HEK293 (cell line): ENCODE results near the gene ANTKMT.

ENCODE experiments used
- CTCF ChIA-PET: fragments of 350-600 bp; formaldehyde crosslinking; extraction: SDS; loops from one replicate; lab custom pipeline; 2021; ENCODE audit warnings: antibody characterized with exemption; lab: Yijun Ruan, JAX
- POLR2A ChIA-PET: fragments of 300-600 bp; formaldehyde crosslinking; extraction: SDS; loops from one replicate; lab custom pipeline; 2020; ENCODE audit warnings: antibody characterized with exemption, inconsistent platforms; lab: Yijun Ruan, JAX
- H3K27ac ChIP-seq: fragments of 200-500 bp; sonication (Bioruptor generic); 2 replicates; pipeline ENCODE4 v1.5.1; 2014; ENCODE audit warnings: low read depth, low read length, control low read depth, inconsistent platforms; ENCODE audit errors: extremely low read depth
- H3K36me3 ChIP-seq, 2 experiments: fragments of 200-500 bp in 1 of 2; sonication (Bioruptor generic) in 1 of 2; 1 replicate in 1 of 2; 2 replicates in 1 of 2; pipeline ENCODE4 v1.5.1; 2014 to 2017; ENCODE audit warnings: inconsistent platforms in 2 of 2, low read length in 2 of 2; ENCODE audit not compliant: control insufficient read depth in 2 of 2, insufficient read depth in 1 of 2
- H3K4me1 ChIP-seq: fragments of 200-500 bp; sonication (Bioruptor generic); 2 replicates; pipeline ENCODE4 v1.5.1; 2014; ENCODE audit warnings: mild to moderate bottlenecking, low read length, inconsistent platforms; ENCODE audit not compliant: control insufficient read depth, insufficient read depth
- H3K4me3 ChIP-seq: 2 replicates; pipeline ENCODE4 v1.5.1; 2011; ENCODE audit warnings: low read depth, mild to moderate bottlenecking, control low read depth, low read length, moderate library complexity
- H3K9me3 ChIP-seq: fragments of 200-500 bp; sonication (Bioruptor generic); 2 replicates; pipeline ENCODE4 v1.5.1; 2014; ENCODE audit warnings: low read depth, low read length, inconsistent platforms; ENCODE audit not compliant: control insufficient read depth, insufficient read depth
- ELK4 ChIP-seq: IDR thresholded peaks from 2 replicates; pipeline ENCODE4 v1.6.1; 2011; ENCODE audit warnings: mild to moderate bottlenecking, low read depth, low read length, borderline replicate concordance
- FEZF1 ChIP-seq: fragments of 450-650 bp; formaldehyde crosslinking; IDR thresholded peaks from 2 replicates; pipeline ENCODE4 v1.5.1; 2016; ENCODE audit warnings: missing biosample characterization, missing genetic modification characterization
- HIC1 ChIP-seq: fragments of 450-650 bp; formaldehyde crosslinking; IDR thresholded peaks from 2 replicates; pipeline ENCODE4 v1.5.1; 2016; ENCODE audit warnings: missing biosample characterization, missing genetic modification characterization
- HOXD13 ChIP-seq: sonication (generic); formaldehyde crosslinking; IDR thresholded peaks from 2 replicates; pipeline ENCODE4 v1.8.0; 2022; ENCODE audit warnings: missing genetic modification reagents, borderline replicate concordance
- KLF7 ChIP-seq: fragments of 450-650 bp; formaldehyde crosslinking; IDR thresholded peaks from 2 replicates; pipeline ENCODE4 v1.5.1; 2016; ENCODE audit warnings: missing biosample characterization, missing genetic modification characterization, borderline replicate concordance
- PRDM1 ChIP-seq: fragments of 450-650 bp; formaldehyde crosslinking; IDR thresholded peaks from 2 replicates; pipeline ENCODE4; 2016; ENCODE audit warnings: missing biosample characterization, missing genetic modification characterization
- SCRT1 ChIP-seq: fragments of 450-650 bp; formaldehyde crosslinking; IDR thresholded peaks from 2 replicates; pipeline ENCODE4 v1.5.1; 2016; ENCODE audit warnings: missing biosample characterization, missing genetic modification characterization, borderline replicate concordance
- SCRT2 ChIP-seq: fragments of 450-650 bp; formaldehyde crosslinking; IDR thresholded peaks from 2 replicates; pipeline ENCODE4 v1.5.1; 2016; ENCODE audit warnings: missing biosample characterization, missing genetic modification characterization
- WT1 ChIP-seq: fragments of 450-650 bp; formaldehyde crosslinking; IDR thresholded peaks from 2 replicates; pipeline ENCODE4 v1.5.1; 2016; ENCODE audit warnings: missing biosample characterization, missing genetic modification characterization
- YY1 ChIP-seq: fragments of 450-650 bp; formaldehyde crosslinking; IDR thresholded peaks from 2 replicates; pipeline ENCODE4 v1.5.1; 2018; ENCODE audit warnings: missing biosample characterization, missing genetic modification characterization
- ZBTB44 ChIP-seq: fragments of 450-650 bp; IDR thresholded peaks from 2 replicates; pipeline ENCODE4 v1.5.1; 2018; ENCODE audit warnings: missing biosample characterization, mild to moderate bottlenecking, missing genetic modification characterization
- ZBTB8A ChIP-seq: fragments of 450-650 bp; formaldehyde crosslinking; IDR thresholded peaks from 2 replicates; pipeline ENCODE4 v1.5.1; 2016; ENCODE audit warnings: missing biosample characterization, missing genetic modification characterization
- ZFP69B ChIP-seq: fragments of 450-650 bp; formaldehyde crosslinking; IDR thresholded peaks from 2 replicates; pipeline ENCODE4 v1.5.1; 2016; ENCODE audit warnings: missing biosample characterization, missing genetic modification characterization
- ZIC2 ChIP-seq: fragments of 450-650 bp; formaldehyde crosslinking; IDR thresholded peaks from 2 replicates; pipeline ENCODE4 v1.5.1; 2016; ENCODE audit warnings: missing biosample characterization, missing genetic modification characterization
- ZNF10 ChIP-seq: fragments of 450-650 bp; formaldehyde crosslinking; IDR thresholded peaks from 2 replicates; pipeline ENCODE4 v1.5.1; 2017; ENCODE audit warnings: missing biosample characterization, missing genetic modification characterization
- ZNF138 ChIP-seq: fragments of 450-650 bp; formaldehyde crosslinking; IDR thresholded peaks from 2 replicates; pipeline ENCODE4 v1.5.1; 2016; ENCODE audit warnings: missing biosample characterization, missing genetic modification characterization, borderline replicate concordance
- ZNF174 ChIP-seq: fragments of 450-650 bp; formaldehyde crosslinking; IDR thresholded peaks from 2 replicates; pipeline ENCODE4 v1.5.0; 2017; ENCODE audit warnings: missing biosample characterization, mild to moderate bottlenecking, missing genetic modification characterization
- ZNF292 ChIP-seq: fragments of 450-650 bp; formaldehyde crosslinking; IDR thresholded peaks from 2 replicates; pipeline ENCODE4 v1.5.1; 2016; ENCODE audit warnings: low read depth, missing biosample characterization, missing genetic modification characterization, borderline replicate concordance
- ZNF366 ChIP-seq: fragments of 450-650 bp; formaldehyde crosslinking; conservative IDR thresholded peaks from 2 replicates; pipeline ENCODE4 v1.5.1; 2016; ENCODE audit warnings: missing biosample characterization, missing genetic modification characterization
- ZNF37A ChIP-seq: fragments of 450-650 bp; IDR thresholded peaks from 2 replicates; pipeline ENCODE4 v1.5.1; 2018; ENCODE audit warnings: missing biosample characterization, missing genetic modification characterization
- ZNF548 ChIP-seq: fragments of 450-650 bp; formaldehyde crosslinking; IDR thresholded peaks from 2 replicates; pipeline ENCODE4 v1.5.1; 2016; ENCODE audit warnings: missing biosample characterization, missing genetic modification characterization
- ZNF555 ChIP-seq: fragments of 450-650 bp; formaldehyde crosslinking; conservative IDR thresholded peaks from 2 replicates; pipeline ENCODE4 v1.5.1; 2017; ENCODE audit warnings: missing biosample characterization, mild to moderate bottlenecking, missing genetic modification characterization, inconsistent platforms
- ZNF560 ChIP-seq: fragments of 450-650 bp; formaldehyde crosslinking; IDR thresholded peaks from 2 replicates; pipeline ENCODE4 v1.5.1; 2017; ENCODE audit warnings: missing biosample characterization, missing genetic modification characterization, borderline replicate concordance
- ZNF600 ChIP-seq: fragments of 450-650 bp; formaldehyde crosslinking; IDR thresholded peaks from 2 replicates; pipeline ENCODE4 v1.5.1; 2016; ENCODE audit warnings: missing biosample characterization, missing genetic modification characterization
- ZNF624 ChIP-seq: fragments of 450-650 bp; formaldehyde crosslinking; IDR thresholded peaks from 2 replicates; pipeline ENCODE4 v1.5.1; 2017; ENCODE audit warnings: missing biosample characterization, missing genetic modification characterization
- ZNF692 ChIP-seq: fragments of 450-650 bp; formaldehyde crosslinking; IDR thresholded peaks from 2 replicates; pipeline ENCODE4 v1.5.1; 2016; ENCODE audit warnings: missing biosample characterization, missing genetic modification characterization
- ZNF768 ChIP-seq: fragments of 450-650 bp; formaldehyde crosslinking; IDR thresholded peaks from 2 replicates; pipeline ENCODE4 v1.5.1; 2018; ENCODE audit warnings: missing biosample characterization, mild to moderate bottlenecking, missing genetic modification characterization
- ZNF785 ChIP-seq: fragments of 450-650 bp; formaldehyde crosslinking; IDR thresholded peaks from 2 replicates; pipeline ENCODE4 v1.5.1; 2016; ENCODE audit warnings: missing biosample characterization, missing genetic modification characterization
- ZNF843 ChIP-seq: fragments of 450-650 bp; formaldehyde crosslinking; IDR thresholded peaks from 2 replicates; pipeline ENCODE4 v1.5.1; 2016; ENCODE audit warnings: missing biosample characterization, missing genetic modification characterization
- ZSCAN23 ChIP-seq: fragments of 450-650 bp; formaldehyde crosslinking; IDR thresholded peaks from 2 replicates; pipeline ENCODE4 v1.5.1; 2016; ENCODE audit warnings: missing biosample characterization, missing genetic modification characterization
- TF ChIP-seq, protein P1 (sequence below): fragments of 450-650 bp; formaldehyde crosslinking; IDR thresholded peaks from 2 replicates; pipeline ENCODE4 v1.5.1; 2016; ENCODE audit warnings: missing biosample characterization, missing genetic modification characterization

The ANTKMT gene

DNA sequence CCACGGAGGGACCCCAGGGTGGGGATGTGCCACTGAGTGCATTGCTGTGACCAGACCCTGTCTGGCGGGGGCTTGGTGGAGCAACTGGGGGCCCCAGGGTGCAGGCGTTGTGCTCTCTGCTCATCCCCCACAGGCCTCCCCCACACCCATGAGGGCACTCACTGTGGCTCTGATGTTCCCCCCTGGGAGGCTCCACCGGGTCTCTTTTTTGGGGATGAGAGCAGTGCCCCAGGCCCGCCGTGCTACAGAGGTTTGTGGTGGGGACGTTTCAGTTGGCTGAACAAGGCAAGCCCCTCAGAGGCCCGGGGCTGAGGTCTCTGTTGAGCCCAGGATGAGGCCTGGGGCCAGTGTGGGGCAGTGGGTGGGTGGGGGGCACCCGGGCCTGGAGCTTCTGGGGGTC lies 2.7 kb downstream of the ANTKMT start:
- ChIA-PET CTCF (interaction anchor here (0.6 to 4.8 kb wide), 2 partner anchors 10 to 19 kb away, joined by 3 to 38 read pairs; partner anchors contain the start of gene METRN), POLR2A (interaction anchor here (1.0 to 2.1 kb wide), 4 partner anchors 7 to 77 kb away, joined by 3 to 8 read pairs (median 4); partner anchors contain the start of gene GNG13)
- H3K36me3 ChIP-seq: peaks cover 0 to 5% of the 10 kb centered on the region in 2 experiments; a peak in 1 of 3 replicates

GRCh38 chr16:724188-725040 lies 3.5 kb downstream of the ANTKMT start:
- H3K4me3 ChIP-seq: no peak overlapping the region
- H3K36me3 ChIP-seq: peaks cover 0 to 5% of the 10 kb centered on the region in 2 experiments; a peak in 1 of 3 replicates
- POLR2A ChIA-PET: interaction anchor here (1.3 to 2.1 kb wide), 5 partner anchors 8 to 77 kb away, joined by 3 to 8 read pairs (median 4); partner anchors contain the start of genes GNG13, METRN and WDR24
- no peak for TF ChIP-seq HOXD13 (CRISPR knock-in tag)
- TF ChIP-seq ZNF560 (tag by site-specific recombination): no peak
- peak; percentile 94 for TF ChIP-seq SCRT2 (tag by site-specific recombination)
- peak; percentile 38; the same call in 1 of the 2 replicates for TF ChIP-seq HIC1
- 0 out of 2 replicates have a peak, but pooled peaks have one; percentile 17 for TF ChIP-seq ZBTB44 (tag by site-specific recombination)
- TF ChIP-seq ZNF692 (tag by site-specific recombination): peak; percentile 98
- TF ChIP-seq FEZF1: no peak
- peak; percentile 25 for TF ChIP-seq ZBTB8A (tag by site-specific recombination)
- TF ChIP-seq ZNF600 (tag by site-specific recombination): 0 out of 2 replicates have a peak, but pooled peaks have one; percentile 29
- peak; percentile 65 for TF ChIP-seq ZIC2 (tag by site-specific recombination)
- peak; percentile 67; the same call in 1 of the 2 replicates for TF ChIP-seq SCRT1 (tag by site-specific recombination)
- TF ChIP-seq ZFP69B (tag by site-specific recombination): peak; percentile 95
- TF ChIP-seq ZNF785 (tag by site-specific recombination): no peak
- TF ChIP-seq, all 188 proteins: peak for 9
- CTCF ChIA-PET: interaction anchor here (0.6 to 4.8 kb wide), 3 partner anchors 11 to 21 kb away, joined by 3 to 38 read pairs (median 4); partner anchors contain the start of gene METRN
- Histone ChIP-seq H3K27ac (no peak overlapping the region), H3K9me3 (no peaks in the 10 kb centered on the region), H3K4me1 (peaks cover 11% of the 10 kb centered on the region)

More for the DNA sequence above, 2.7 kb downstream of the ANTKMT start:
- Histone ChIP-seq H3K4me3 (no peak overlapping the region), H3K4me1 (peaks cover 11% of the 10 kb centered on the region), H3K9me3 (no peaks in the 10 kb centered on the region), H3K27ac (no peak overlapping the region)
- TF ChIP-seq YY1 (no peak), ZNF37A (no peak), ELK4 (no peak), ZNF843 (tag by site-specific recombination) (no peak), ZNF174 (tag by site-specific recombination) (no peak), ZNF292 (tag by site-specific recombination) (no peak), ZNF366 (tag by site-specific recombination) (no peak), ZNF624 (tag by site-specific recombination) (no peak), ZNF138 (no peak), ZNF548 (no peak), PRDM1 (tag by site-specific recombination) (no peak), ZNF768 (no peak), ZNF10 (tag by site-specific recombination) (no peak), ZNF555 (no peak), WT1 (tag by site-specific recombination) (no peak), KLF7 (tag by site-specific recombination) (no peak), ZBTB44 (tag by site-specific recombination) (no peak), ZSCAN23 (tag by site-specific recombination) (no peak)
- TF ChIP-seq, protein P1, sequence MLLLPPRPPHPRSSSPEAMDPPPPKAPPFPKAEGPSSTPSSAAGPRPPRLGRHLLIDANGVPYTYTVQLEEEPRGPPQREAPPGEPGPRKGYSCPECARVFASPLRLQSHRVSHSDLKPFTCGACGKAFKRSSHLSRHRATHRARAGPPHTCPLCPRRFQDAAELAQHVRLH (tag by site-specific recombination): no peak
